Fibroblast of villous mesenchyme (primary cell): ENCODE results near the gene LIF. TPM values are rescaled to one million over a fixed set of nuclear protein-coding genes. Genes with fewer than 3 reads are reported as not detected.

ENCODE experiments used
- DNase-seq: peaks from one replicate; pipeline ENCODE4 v3.0.0-alpha.2; 2010; ENCODE audit warnings: low read depth
- H3K4me3 ChIP-seq: 2 replicates; pipeline ENCODE4 v1.5.1; 2011; ENCODE audit warnings: low read depth, mild to moderate bottlenecking, low read length
- total RNA-seq: library from RNA; depleted of rRNA; stranded (reverse); fragments of >200 nt; gene quantifications from 2 replicates; pipeline ENCODE4 v1.2.3, GENCODE V29; 2012
- TF ChIP-seq, protein P1 (sequence below): IDR thresholded peaks from 2 replicates; pipeline ENCODE4 v1.5.1; 2012; ENCODE audit warnings: low read depth, mild to moderate bottlenecking, low read length; ENCODE audit not compliant: insufficient read depth

The LIF gene
- total RNA-seq, 1 donor = 7.8 TPM

GRCh38 chr22:30284666-30285065, 38.1 kb upstream of the LIF start:
- TF ChIP-seq, protein P1, sequence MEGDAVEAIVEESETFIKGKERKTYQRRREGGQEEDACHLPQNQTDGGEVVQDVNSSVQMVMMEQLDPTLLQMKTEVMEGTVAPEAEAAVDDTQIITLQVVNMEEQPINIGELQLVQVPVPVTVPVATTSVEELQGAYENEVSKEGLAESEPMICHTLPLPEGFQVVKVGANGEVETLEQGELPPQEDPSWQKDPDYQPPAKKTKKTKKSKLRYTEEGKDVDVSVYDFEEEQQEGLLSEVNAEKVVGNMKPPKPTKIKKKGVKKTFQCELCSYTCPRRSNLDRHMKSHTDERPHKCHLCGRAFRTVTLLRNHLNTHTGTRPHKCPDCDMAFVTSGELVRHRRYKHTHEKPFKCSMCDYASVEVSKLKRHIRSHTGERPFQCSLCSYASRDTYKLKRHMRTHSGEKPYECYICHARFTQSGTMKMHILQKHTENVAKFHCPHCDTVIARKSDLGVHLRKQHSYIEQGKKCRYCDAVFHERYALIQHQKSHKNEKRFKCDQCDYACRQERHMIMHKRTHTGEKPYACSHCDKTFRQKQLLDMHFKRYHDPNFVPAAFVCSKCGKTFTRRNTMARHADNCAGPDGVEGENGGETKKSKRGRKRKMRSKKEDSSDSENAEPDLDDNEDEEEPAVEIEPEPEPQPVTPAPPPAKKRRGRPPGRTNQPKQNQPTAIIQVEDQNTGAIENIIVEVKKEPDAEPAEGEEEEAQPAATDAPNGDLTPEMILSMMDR = no peak

GRCh38 chr22:30284172-30284571, 37.6 kb upstream of the LIF start:
- TF ChIP-seq, protein P1 = no peak
- DNase-seq = no peak
- no peak overlapping the region for H3K4me3 ChIP-seq

More at GRCh38 chr22:30284666-30285065, 38.1 kb upstream of the LIF start:
- no peak overlapping the region for H3K4me3 ChIP-seq
- DNase-seq = no peak

GRCh38 chr22:30283342-30283741, 36.8 kb upstream of the LIF start:
- TF ChIP-seq, protein P1 = no peak
- DNase-seq = no peak
- no peak overlapping the region for H3K4me3 ChIP-seq

DNA sequence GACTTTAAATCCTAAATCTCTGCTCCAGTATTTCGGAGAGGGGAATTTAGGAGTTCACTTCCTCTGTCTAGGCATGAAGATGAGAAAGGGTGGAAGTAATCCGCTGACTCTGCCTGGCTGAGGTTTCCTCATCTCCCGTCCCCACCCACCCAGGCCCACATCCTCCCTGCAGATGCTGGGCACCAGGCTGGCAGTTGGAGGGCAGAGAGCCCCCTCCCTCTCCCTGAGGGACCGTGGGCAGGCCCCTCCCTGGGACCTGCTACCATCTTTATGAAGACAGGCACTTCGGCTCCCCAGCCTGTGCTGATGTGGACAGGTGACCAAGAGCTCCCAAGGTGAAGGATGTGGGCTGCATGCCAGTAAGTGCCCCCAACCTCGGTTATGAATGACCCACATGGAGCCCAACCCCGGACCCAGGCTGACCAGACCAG, 36.1 kb upstream of the LIF start:
- TF ChIP-seq, protein P1 = no peak
- no peak overlapping the region for H3K4me3 ChIP-seq
- no peak for DNase-seq

DNA sequence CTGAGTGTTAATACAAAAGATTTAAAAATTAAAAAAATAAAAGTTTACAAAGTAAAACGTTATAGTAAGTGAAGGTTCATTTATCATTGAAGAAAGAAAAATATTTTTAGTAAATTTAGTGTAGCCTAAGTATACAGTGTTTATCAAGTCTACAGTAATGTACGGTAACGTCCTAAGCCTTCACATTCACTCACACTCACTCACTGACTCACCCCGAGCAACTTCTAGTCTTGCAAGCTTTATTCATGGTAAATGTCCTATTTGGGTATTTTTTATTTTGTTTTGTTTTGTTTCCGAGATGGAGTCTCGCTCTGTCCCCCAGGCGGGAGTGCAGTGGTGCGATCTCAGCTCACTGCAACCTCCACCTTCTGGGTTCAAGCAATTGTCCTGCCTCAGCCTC, 33.9 kb upstream of the LIF start:
- H3K4me3 ChIP-seq = no peak overlapping the region
- TF ChIP-seq, protein P1 = no peak
- no peak for DNase-seq

GRCh38 chr22:30279932-30280331, 33.4 kb upstream of the LIF start:
- TF ChIP-seq, protein P1 = no peak
- no peak overlapping the region for H3K4me3 ChIP-seq
- DNase-seq = no peak

DNA sequence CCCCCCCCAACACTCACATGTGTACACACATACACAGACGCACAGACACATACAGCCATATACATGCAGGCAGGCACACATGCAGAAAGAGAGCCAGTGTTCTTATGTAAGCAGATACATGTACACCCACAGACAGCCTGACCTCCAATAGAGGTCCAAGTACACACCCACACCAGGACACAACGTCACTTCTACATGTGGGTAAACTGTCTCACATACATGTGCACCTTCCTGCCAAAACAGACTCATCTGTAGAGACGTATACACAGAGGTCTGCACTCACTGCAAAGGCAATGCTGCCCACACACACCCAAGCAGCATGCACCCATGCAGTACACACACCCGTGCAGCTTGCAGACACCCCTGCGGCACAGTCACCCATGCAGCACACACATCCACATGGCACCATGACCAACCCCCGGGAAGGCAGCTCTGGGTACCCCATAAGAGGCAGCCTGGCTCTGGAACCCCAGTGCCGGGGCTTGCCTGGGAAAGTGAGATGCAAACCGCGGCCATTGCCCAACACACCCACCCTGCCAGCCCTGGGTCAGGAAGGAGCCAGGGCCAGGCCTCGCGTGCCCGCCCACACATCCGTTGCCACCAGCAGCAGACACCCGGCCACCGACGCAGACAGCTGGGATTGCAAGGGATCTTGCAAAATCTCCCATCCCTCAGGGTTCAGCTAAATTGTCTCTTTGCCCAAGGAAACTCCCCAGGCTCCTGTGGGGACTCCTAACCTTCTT, 32.7 kb upstream of the LIF start:
- DNase-seq = peak; percentile 37
- TF ChIP-seq, protein P1 = no peak
- no peak overlapping the region for H3K4me3 ChIP-seq
